NCI-H2171 treated with DMSO at 0.1 percent for 48 hours (cell line): ENCODE measurements around the gene IGFL1.
"Not testable (repeated sequence)": the region's sequence is repeated elsewhere in the genome, so short reads cannot be mapped to it uniquely, and the experiment has no call there.

Experiments
- DNase-seq: peaks from one replicate; lab custom pipeline; 2025; lab: John Stamatoyannopoulos, UW

The IGFL1 gene

GRCh38 chr19:46202426-46202825 is 27.1 kb upstream of the IGFL1 start:
- DNase-seq, result no peak

GRCh38 chr19:46202872-46203860 is 26.4 kb upstream of the IGFL1 start:
- no peak for DNase-seq

GRCh38 chr19:46204008-46204407 is 25.5 kb upstream of the IGFL1 start:
- DNase-seq, result no peak

- no peak for DNase-seq
Measured at GRCh38 chr19:46205183-46205984, 24.2 kb upstream of the IGFL1 start.

- peak; percentile 49 for DNase-seq
Measured at GRCh38 chr19:46206176-46206575, 23.4 kb upstream of the IGFL1 start.

DNA sequence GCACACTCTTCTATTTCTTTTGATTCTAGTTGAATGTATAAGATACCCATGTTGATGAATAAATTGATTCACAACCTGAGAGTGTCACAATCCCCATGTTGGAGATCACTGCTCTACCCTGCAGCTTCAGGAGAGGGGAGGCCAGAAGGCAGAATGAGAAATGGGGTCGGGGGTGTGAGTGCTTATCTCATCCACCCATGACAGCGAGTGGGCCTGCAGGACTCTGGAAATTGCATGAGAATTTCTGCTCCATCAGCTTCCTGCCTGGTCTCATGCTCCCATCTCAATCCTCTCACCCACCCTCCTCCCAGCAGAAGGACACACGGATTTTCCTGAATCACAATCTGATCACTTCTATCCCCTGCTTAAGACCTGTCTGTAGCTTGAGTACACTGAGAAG is 22.9 kb upstream of the IGFL1 start:
- DNase-seq, result no peak

GRCh38 chr19:46207858-46208257 is 21.7 kb upstream of the IGFL1 start:
- not testable (repeated sequence) for DNase-seq

DNA sequence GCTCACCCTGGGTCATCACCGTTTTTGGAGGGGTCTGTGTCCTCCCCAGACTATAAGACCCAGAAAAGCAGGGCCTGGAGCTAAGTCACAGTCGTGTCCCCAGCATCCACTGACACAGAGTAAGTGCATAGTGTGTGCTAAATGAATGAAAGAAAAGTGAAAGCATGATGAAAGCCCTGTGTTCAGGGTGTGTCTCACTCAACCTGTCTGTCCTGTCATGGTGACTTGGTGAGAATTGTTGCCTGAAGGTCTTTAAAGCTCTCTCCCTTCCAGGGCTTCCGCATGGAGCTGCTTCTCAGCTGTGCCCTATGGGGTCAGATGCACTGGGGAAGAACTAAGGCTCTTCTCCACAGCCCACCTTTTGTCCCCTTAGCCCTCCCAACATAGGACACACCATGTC is 20.5 kb upstream of the IGFL1 start:
- DNase-seq, result no peak

- DNase-seq, result no peak
Measured at GRCh38 chr19:46209472-46209871, 20.1 kb upstream of the IGFL1 start.

GRCh38 chr19:46210669-46211068 is 18.9 kb upstream of the IGFL1 start:
- no peak for DNase-seq

- DNase-seq, result no peak
Measured at GRCh38 chr19:46211201-46211881, 18.2 kb upstream of the IGFL1 start.

- not testable (repeated sequence) for DNase-seq
Measured at GRCh38 chr19:46212592-46212991, 16.9 kb upstream of the IGFL1 start.

DNA sequence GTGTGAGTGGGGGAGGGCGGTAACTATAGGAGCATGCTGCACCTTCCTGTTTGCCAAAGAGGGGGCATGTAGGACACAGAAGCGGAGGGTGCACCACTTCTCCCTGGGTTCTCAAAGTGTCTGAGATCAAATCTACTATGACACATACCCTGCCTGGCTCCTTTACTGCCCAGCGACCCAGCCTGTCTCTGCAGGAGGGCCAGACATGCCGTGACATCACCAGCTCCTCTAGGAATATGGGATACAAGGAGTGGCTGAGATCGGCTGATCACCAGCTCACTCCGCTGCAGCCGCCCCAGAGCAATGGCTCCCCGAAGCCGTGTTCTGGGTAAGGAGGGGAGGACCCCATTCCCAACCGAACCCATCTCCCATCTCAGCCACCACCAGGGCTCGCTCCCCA is 16.4 kb upstream of the IGFL1 start:
- DNase-seq, result no peak

DNA sequence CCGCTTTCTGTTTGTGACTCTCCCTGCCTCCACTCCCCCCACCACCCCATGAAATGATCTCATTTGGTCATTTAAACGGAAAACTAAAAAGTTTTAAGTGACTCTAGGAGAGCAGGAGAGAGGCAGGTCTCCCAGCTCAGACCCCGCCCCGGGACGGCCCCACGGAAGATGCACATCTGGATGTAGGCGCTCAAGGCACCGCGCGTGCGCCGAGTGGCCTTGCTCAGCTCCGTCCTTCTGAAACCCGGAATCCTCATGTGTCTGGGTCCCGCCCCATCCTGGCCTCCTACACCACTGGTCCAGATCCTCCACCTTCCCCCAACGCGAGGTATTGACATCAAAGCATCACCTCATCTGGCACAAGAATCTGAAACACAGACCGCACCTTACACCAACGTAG is 15.7 kb upstream of the IGFL1 start:
- DNase-seq, result no peak

- DNase-seq, result peak; percentile 3
Measured at GRCh38 chr19:46216612-46217011, 12.9 kb upstream of the IGFL1 start.

GRCh38 chr19:46217476-46217875 is 12.1 kb upstream of the IGFL1 start:
- no peak for DNase-seq

DNA sequence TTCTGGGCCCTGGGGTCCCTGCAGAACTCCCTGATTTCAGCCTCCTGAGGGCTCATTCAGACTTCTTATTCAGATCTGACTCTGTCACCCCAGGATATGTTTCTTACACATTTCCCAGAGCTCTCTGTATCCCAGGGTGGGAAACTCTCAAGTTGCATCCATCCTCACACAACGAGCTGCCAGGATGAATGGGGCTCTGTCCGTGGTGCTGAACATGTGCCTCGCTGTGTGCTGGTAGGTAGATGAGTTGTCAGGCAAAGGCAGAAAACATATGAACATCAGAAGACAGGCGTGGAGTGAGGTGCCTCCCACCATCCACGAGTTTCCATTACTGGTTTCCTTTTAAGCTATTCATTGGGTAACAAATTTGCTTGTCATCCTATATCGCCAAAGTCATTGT is 11.4 kb upstream of the IGFL1 start:
- no peak for DNase-seq

DNA sequence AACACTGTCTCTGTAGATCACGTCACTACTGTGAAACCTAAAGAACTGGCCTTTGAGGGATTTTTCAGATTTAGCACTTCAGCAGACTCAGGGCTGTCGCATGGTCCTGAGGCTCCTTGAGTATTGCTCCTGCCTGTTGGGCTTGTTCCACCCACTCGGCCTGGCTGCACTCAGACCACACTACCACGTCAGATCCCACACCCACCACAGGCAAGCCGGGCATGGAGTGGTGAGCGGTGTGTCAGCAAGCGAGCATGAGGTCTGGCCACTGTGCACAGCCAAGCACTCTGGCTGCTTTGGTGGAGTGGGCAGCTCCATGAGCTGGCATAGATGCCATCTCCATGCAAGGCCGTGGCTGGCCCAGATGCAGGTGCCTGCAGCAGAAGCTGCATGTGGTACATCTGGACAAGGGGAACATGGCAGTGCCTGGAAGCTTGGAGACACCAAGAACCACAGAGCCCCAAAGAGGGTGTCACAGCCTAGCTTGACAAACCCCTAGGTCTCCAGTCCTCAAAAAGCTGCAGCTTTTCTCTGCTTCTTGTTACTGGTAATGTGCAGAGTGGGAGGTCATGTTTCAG is 9.4 kb upstream of the IGFL1 start:
- DNase-seq, result no peak

DNA sequence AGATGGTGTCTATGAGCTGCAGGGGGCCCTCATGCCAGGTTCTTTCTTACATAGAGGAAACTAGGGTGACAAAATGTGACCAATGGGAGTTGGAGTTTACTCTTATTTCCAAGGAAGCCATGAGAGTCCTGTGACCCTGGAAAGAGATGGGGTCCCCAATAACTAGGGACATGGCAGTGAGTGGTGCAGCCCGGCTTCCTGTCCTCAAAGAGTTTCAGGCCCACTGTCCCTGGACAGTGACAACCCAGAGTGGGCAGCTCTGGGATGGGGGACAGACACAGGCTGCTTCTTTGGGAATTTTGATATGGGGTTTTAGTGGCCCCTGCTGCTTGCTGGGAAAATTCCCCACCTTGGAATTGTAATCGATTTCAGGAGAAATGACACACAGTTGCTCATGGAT is 8.4 kb upstream of the IGFL1 start:
- no peak for DNase-seq

- no peak for DNase-seq
Measured at GRCh38 chr19:46221981-46222610, 7.4 kb upstream of the IGFL1 start.

- DNase-seq, result not testable (repeated sequence)
Measured at GRCh38 chr19:46223787-46224186, 5.8 kb upstream of the IGFL1 start.

DNA sequence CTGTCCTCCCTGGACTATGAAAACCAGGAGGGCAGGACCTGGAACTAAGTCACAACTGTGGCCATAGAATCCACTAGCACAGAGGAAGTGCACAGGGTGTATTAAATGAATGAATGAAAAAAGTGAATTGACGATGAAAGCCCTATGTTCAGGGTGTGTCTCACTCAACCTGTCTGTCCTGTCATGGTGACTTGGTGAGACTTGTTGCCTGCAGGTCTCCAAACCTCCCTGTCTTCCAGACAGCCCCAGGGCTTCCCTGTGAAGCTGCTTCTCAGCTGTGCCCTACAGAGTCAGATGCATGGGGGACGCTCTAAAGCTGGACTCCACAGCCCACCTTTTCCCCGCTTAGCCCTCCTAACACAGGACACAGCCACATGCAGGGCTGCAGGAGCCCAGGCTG is 4.8 kb upstream of the IGFL1 start:
- no peak for DNase-seq
